Uterus (tissue), 2 donors: ENCODE results near the gene PLEKHM1.

ENCODE experiments used
- CTCF ChIP-seq, 4 experiments: fragments of 200-600 bp in 2 of 4; fragments of 450-650 bp in 2 of 4; sonication (generic) in 2 of 4; IDR thresholded peaks; one replicate each; pipeline ENCODE4 v1.5.1; 2016 to 2019; ENCODE audit warnings: antibody characterized with exemption in 4 of 4, mild to moderate bottlenecking in 2 of 4, moderate library complexity in 1 of 4
- POLR2A ChIP-seq, 2 donors: fragments of 450-650 bp; IDR thresholded peaks; one replicate each; pipeline ENCODE4 v1.6.1; 2016; ENCODE audit warnings: antibody characterized with exemption in 2 of 2, mild to moderate bottlenecking in 1 of 2, moderate library complexity in 1 of 2

- TF ChIP-seq CTCF (IDR thresholded peaks at IDR 0.05) = no peak
- TF ChIP-seq POLR2A (IDR thresholded peaks at IDR 0.05) = no peak
These were observed 81.7 kb downstream of the PLEKHM1 start for GRCh38 chr17:45408611-45409421.
